Endodermal cell (in vitro differentiated cells): ENCODE results near the gene SFXN1. TPM values are rescaled to one million over a fixed set of nuclear protein-coding genes. Genes with fewer than 3 reads are reported as not detected.

Experiments used
- DNase-seq: peaks from one replicate; pipeline ENCODE4 v3.0.0-alpha.2; 2017
- H3K27ac ChIP-seq: 2 replicates; pipeline ENCODE4 v1.5.1; 2013; ENCODE audit warnings: mild to moderate bottlenecking, low read depth, low read length, moderate library complexity
- H3K27me3 ChIP-seq: 2 replicates; pipeline ENCODE4 v1.6.1; 2013; ENCODE audit warnings: mild to moderate bottlenecking, low read length, moderate library complexity; ENCODE audit not compliant: insufficient read depth, control insufficient read depth, poor library complexity, severe bottlenecking
- H3K36me3 ChIP-seq: 2 replicates; pipeline ENCODE4 v1.7.0; 2013; ENCODE audit warnings: mild to moderate bottlenecking, low read length, moderate library complexity; ENCODE audit not compliant: control insufficient read depth, insufficient read depth
- H3K4me1 ChIP-seq: one replicate; pipeline ENCODE4 v1.7.0; 2013; ENCODE audit warnings: low read length; ENCODE audit not compliant: control insufficient read depth, insufficient read depth
- H3K4me3 ChIP-seq: 2 replicates; pipeline ENCODE4 v1.5.1; 2013; ENCODE audit warnings: mild to moderate bottlenecking, low read length, moderate library complexity
- H3K9ac ChIP-seq: 2 replicates; pipeline ENCODE4 v1.6.1; 2013; ENCODE audit warnings: mild to moderate bottlenecking, low read length, moderate library complexity; ENCODE audit not compliant: poor library complexity, severe bottlenecking; ENCODE audit errors: extremely low read depth
- H3K9me3 ChIP-seq: 2 replicates; pipeline ENCODE4 v1.6.1; 2013; ENCODE audit warnings: mild to moderate bottlenecking, low read length, moderate library complexity; ENCODE audit not compliant: control insufficient read depth
- H3K27ac Mint-ChIP-seq: 2 replicates; pipeline ENCODE4 v1.8.0; 2020; ENCODE audit warnings: mixed read lengths
- H3K27me3 Mint-ChIP-seq: 2 replicates; pipeline ENCODE4 v1.8.0; 2021; ENCODE audit warnings: mild to moderate bottlenecking, mixed read lengths; ENCODE audit not compliant: insufficient read depth
- H3K36me3 Mint-ChIP-seq: 2 replicates; pipeline ENCODE4 v1.8.0; 2020; ENCODE audit warnings: low read depth, mixed read lengths
- H3K4me1 Mint-ChIP-seq: 2 replicates; pipeline ENCODE4 v1.8.0; 2020; ENCODE audit warnings: mixed read lengths
- H3K4me3 Mint-ChIP-seq: 2 replicates; pipeline ENCODE4 v1.8.0; 2020; ENCODE audit warnings: mild to moderate bottlenecking, moderate library complexity, mixed read lengths
- H3K9me3 Mint-ChIP-seq: 2 replicates; pipeline ENCODE4 v1.8.0; 2020; ENCODE audit warnings: mild to moderate bottlenecking, mixed read lengths
- WGBS, 2 experiments: methylation state at CpG; one replicate each; pipeline versions ENCODE4 v1.1.5 to v1.1.7; 2013; ENCODE audit warnings: missing lambda C conversion rate in 2 of 2, mixed read lengths in 1 of 2; ENCODE audit not compliant: insufficient coverage in 1 of 2, insufficient read length in 1 of 2; 5-methylcytosine and 5-hydroxymethylcytosine counted together
- total RNA-seq, 2 donors: library from RNA; stranded (reverse); fragmentation: NEBNext Ultra II Directional in 1 of 2; extraction: Animal tissue kit (Norgen Biotek cat#: 25700) in 1 of 2; gene quantifications; 2 replicates in 1 of 2; 3 replicates in 1 of 2; pipeline ENCODE4 v1.2.1, GENCODE V29; 2021
- TF ChIP-seq, protein P1 (sequence below): fragments of 200-600 bp; sonication (generic); conservative IDR thresholded peaks from 2 replicates; pipeline ENCODE4 v1.5.0; 2021; ENCODE audit warnings: antibody characterized with exemption, mild to moderate bottlenecking

Gene SFXN1
- total RNA-seq, 2 donors from 2014 or later = 122 to 154 TPM

DNA sequence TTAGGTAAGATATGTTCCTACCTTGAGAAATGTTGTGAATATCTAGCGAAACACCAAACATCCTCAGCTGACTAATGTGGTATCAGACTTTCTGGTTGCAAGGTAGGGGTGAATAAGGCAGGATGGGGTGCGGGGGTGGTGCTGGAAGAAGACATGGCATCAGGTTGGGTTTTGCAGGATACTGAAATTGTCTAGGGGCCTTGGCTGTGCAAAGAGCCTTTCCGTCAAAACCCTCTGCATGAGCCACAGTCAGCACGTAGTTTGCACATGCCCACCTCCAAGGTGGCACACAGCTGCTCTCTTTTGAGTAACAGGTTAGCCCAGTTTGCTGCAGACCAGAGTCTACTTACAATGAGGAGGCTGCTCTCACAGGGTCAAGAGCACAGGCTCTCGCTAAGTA, 42.0 kb downstream of the SFXN1 start:
- Mint-ChIP-seq H3K4me3 (no peak overlapping the region), H3K36me3 (peaks cover 84% of the 10 kb centered on the region), H3K27ac (no peak overlapping the region), H3K9me3 (no peaks in the 10 kb centered on the region), H3K4me1 (no peaks in the 10 kb centered on the region), H3K27me3 (no peaks in the 10 kb centered on the region)
- 92% methylated on average over 2 to 5 of the region's 5 CpGs for WGBS, 2 experiments
- H3K9me3 ChIP-seq = no peaks in the 10 kb centered on the region
- no peak overlapping the region for H3K9ac ChIP-seq
- TF ChIP-seq, protein P1, sequence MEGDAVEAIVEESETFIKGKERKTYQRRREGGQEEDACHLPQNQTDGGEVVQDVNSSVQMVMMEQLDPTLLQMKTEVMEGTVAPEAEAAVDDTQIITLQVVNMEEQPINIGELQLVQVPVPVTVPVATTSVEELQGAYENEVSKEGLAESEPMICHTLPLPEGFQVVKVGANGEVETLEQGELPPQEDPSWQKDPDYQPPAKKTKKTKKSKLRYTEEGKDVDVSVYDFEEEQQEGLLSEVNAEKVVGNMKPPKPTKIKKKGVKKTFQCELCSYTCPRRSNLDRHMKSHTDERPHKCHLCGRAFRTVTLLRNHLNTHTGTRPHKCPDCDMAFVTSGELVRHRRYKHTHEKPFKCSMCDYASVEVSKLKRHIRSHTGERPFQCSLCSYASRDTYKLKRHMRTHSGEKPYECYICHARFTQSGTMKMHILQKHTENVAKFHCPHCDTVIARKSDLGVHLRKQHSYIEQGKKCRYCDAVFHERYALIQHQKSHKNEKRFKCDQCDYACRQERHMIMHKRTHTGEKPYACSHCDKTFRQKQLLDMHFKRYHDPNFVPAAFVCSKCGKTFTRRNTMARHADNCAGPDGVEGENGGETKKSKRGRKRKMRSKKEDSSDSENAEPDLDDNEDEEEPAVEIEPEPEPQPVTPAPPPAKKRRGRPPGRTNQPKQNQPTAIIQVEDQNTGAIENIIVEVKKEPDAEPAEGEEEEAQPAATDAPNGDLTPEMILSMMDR = no peak
- H3K27ac ChIP-seq = no peak overlapping the region
- H3K27me3 ChIP-seq = no peaks in the 10 kb centered on the region
- H3K4me1 ChIP-seq = no peaks in the 10 kb centered on the region
- peaks cover 87% of the 10 kb centered on the region for H3K36me3 ChIP-seq
- H3K4me3 ChIP-seq = no peak overlapping the region
- DNase-seq = no peak

DNA sequence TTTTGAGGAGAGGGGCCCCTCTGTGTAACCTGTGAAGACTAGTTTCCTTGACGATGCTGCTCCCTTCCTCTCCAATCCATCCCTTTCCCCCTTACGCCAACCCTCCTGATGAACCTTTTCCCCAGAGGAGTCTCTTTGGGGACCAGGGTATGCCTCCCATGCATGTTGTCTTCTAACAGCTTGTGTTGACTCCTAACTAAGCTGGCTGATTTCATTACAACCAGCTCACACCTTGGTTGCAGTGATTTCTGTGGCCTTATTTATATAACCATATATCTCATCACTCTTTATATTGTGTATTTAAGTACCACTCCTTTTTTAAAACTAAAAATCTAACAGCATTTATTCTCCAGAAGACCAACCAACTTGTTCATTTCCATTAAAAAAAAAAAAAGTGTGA, 42.5 kb downstream of the SFXN1 start:
- H3K9me3 ChIP-seq = no peaks in the 10 kb centered on the region
- TF ChIP-seq, protein P1 = no peak
- no peak overlapping the region for H3K4me3 ChIP-seq
- 86 to 100% methylated on average over 1 to 2 of the region's 2 CpGs for WGBS, 2 experiments
- H3K27me3 ChIP-seq = no peaks in the 10 kb centered on the region
- Mint-ChIP-seq H3K4me3 (no peak overlapping the region), H3K4me1 (no peaks in the 10 kb centered on the region), H3K9me3 (no peaks in the 10 kb centered on the region), H3K36me3 (peaks cover 79% of the 10 kb centered on the region), H3K27ac (no peak overlapping the region), H3K27me3 (no peaks in the 10 kb centered on the region)
- no peaks in the 10 kb centered on the region for H3K4me1 ChIP-seq
- no peak overlapping the region for H3K9ac ChIP-seq
- H3K36me3 ChIP-seq = peaks cover 82% of the 10 kb centered on the region
- no peak for DNase-seq
- no peak overlapping the region for H3K27ac ChIP-seq

DNA sequence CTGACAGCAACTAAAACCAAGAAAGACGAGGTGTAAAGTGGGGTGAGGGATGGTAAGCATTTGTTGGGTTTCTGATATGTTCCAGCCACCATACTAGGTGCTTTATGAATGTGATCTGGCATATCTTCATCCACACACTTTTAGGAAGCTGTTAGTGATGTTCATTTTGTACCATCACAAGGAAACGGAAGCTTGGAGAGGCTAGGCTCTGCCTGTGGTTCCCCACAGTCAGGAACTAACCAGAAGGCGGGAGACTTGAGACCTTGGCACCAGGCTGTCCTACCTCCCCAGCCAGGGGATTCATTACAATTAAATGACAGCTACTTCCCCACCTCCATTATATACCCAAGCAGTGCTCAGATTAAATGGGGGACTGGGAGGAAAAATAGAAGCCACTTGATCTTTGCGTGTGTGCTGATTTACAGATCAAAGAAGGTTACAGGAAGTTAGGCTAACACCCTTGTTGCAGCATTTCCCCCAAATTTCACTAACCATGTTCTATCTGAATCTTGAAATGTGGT, 43.0 kb downstream of the SFXN1 start:
- TF ChIP-seq, protein P1 = no peak
- no peaks in the 10 kb centered on the region for H3K9me3 Mint-ChIP-seq
- H3K4me3 ChIP-seq = no peak overlapping the region
- no peaks in the 10 kb centered on the region for H3K4me1 ChIP-seq
- H3K27ac Mint-ChIP-seq = no peak overlapping the region
- no peak overlapping the region for H3K27ac ChIP-seq
- H3K27me3 ChIP-seq = no peaks in the 10 kb centered on the region
- no peak overlapping the region for H3K4me3 Mint-ChIP-seq
- no peak overlapping the region for H3K9ac ChIP-seq
- no peaks in the 10 kb centered on the region for H3K9me3 ChIP-seq
- no peak for DNase-seq
- no peaks in the 10 kb centered on the region for H3K4me1 Mint-ChIP-seq
- H3K36me3 Mint-ChIP-seq = peaks cover 79% of the 10 kb centered on the region
- peaks cover 80% of the 10 kb centered on the region for H3K36me3 ChIP-seq
- H3K27me3 Mint-ChIP-seq = no peaks in the 10 kb centered on the region
- 92 to 100% methylated on average over 1 to 4 of the region's 4 CpGs for WGBS, 2 experiments
